ENCODE results near the gene CARS2.

DNA sequence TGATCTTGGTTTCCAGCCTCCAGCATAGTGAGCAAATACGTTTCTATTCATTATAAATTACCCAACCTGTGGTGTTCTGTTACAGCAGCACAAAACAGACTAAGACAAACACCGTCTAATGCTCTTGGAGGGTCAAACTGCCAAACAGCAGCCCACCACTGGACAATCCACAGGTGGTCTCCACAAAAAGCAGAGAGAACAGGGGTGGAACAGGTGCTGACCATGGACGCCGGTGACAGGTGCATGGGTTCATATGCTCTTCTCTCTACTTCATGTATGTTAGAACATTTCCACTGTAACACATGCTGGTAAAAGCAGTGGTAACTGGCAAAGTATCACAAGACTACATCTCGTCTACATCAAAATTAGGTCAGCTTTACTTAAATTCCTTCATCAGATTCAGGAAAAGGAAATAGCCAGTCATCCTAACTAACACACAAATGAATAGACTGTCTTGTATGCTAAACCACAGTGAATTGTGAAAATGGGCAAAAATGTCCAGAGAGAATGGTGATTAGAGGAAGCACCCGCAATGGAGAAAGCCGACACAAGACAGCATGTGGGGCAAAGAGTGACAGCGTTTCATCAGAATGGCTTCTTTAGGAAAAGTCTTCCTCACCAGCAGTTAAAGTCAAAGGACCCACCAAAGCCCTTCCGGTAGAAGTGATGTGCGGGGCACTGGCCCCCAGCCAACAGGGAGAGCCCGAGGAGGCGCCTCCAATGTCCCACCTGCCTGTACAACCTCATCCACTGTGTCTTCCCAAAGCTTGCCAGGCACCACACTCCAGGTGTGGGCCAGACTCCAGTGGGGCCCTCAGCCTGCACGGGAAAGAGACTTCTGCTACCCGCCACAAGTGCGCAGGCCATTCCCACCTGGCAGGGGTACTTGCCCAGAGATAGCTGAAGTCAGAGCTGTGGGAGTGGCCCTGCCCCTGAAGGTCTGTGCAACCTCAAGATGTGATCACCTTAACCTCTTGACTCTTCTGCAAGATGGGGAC is 6.5 kb downstream of the CARS2 start:
- no peak for TF ChIP-seq POLR2A (IDR thresholded peaks at IDR 0.05; ENCODE audit: control extremely low read depth in 1 of 2, low read depth in 2 of 2, low read length in 2 of 2)
- no peak for TF ChIP-seq CTCF (IDR thresholded peaks at IDR 0.05; ENCODE audit: control extremely low read depth in 1 of 3, insufficient read depth in 1 of 3, low read depth in 1 of 3, low read length in 3 of 3)
- no peak for TF ChIP-seq MAFK (IDR thresholded peaks at IDR 0.05; ENCODE audit: low read depth, low read length)
- TF ChIP-seq EZH2 (IDR thresholded peaks at IDR 0.05; ENCODE audit: low read depth, low read length, severe bottlenecking): no peak
- TF ChIP-seq FOSL1 (IDR thresholded peaks at IDR 0.05; ENCODE audit: insufficient read depth, low read depth, low read length): no peak

Data from H1 (cell line).